Mesenchymal stem cell (in vitro differentiated cells and primary cell): ENCODE measurements around the gene SRC.

Experiments used
- DNase-seq: peaks from one replicate; pipeline ENCODE4 v3.0.0-alpha.2; 2013
- H2AFZ ChIP-seq: one replicate; pipeline ENCODE4 v1.6.1; 2013; ENCODE audit warnings: low read depth, mild to moderate bottlenecking, control low read depth, inconsistent platforms, low read length, moderate library complexity
- H2AK5ac ChIP-seq: 2 replicates; pipeline ENCODE4 v1.6.1; 2013; ENCODE audit warnings: low read length, moderate library complexity, mild to moderate bottlenecking, inconsistent platforms; ENCODE audit not compliant: severe bottlenecking
- H2BK120ac ChIP-seq: one replicate; pipeline ENCODE4 v1.6.1; 2013; ENCODE audit warnings: low read depth, mild to moderate bottlenecking, inconsistent platforms, low read length, moderate library complexity
- H2BK12ac ChIP-seq, 2 experiments: one replicate each; pipeline ENCODE4 v1.6.1; 2013; ENCODE audit warnings: inconsistent platforms in 2 of 2, low read length in 2 of 2, mild to moderate bottlenecking in 2 of 2, moderate library complexity in 2 of 2, control low read depth in 1 of 2
- H2BK15ac ChIP-seq: one replicate; pipeline ENCODE4 v1.6.1; 2013; ENCODE audit warnings: mild to moderate bottlenecking, low read depth, inconsistent platforms; ENCODE audit not compliant: poor library complexity, severe bottlenecking
- H2BK5ac ChIP-seq: 2 replicates; pipeline ENCODE4 v1.6.1; 2013; ENCODE audit warnings: low read depth, mild to moderate bottlenecking, low read length, control low read depth, inconsistent platforms; ENCODE audit not compliant: poor library complexity, severe bottlenecking
- H3K14ac ChIP-seq, 2 experiments: one replicate each; pipeline ENCODE4 v1.6.1; 2013; ENCODE audit warnings: inconsistent platforms in 2 of 2, low read length in 2 of 2, control low read depth in 1 of 2, mild to moderate bottlenecking in 1 of 2, moderate library complexity in 1 of 2
- H3K18ac ChIP-seq, 2 experiments: one replicate each; pipeline ENCODE4 v1.6.1; 2013; ENCODE audit warnings: inconsistent platforms in 2 of 2, low read length in 2 of 2, control low read depth in 1 of 2, low read depth in 1 of 2, mild to moderate bottlenecking in 1 of 2
- H3K23ac ChIP-seq, 2 experiments: one replicate each; pipeline ENCODE4 v1.6.1; 2013; ENCODE audit warnings: inconsistent platforms in 2 of 2, low read length in 2 of 2, mild to moderate bottlenecking in 2 of 2, moderate library complexity in 2 of 2, control low read depth in 1 of 2
- H3K27ac ChIP-seq: 2 replicates; pipeline ENCODE4 v1.5.1; 2013; ENCODE audit warnings: mild to moderate bottlenecking, moderate library complexity, low read length, control low read depth, inconsistent platforms; ENCODE audit not compliant: poor library complexity, severe bottlenecking
- H3K27me3 ChIP-seq, 2 experiments: 2 replicates each; pipeline versions ENCODE4 v1.6.1 to v1.7.0; 2013; ENCODE audit warnings: low read length in 2 of 2, mild to moderate bottlenecking in 2 of 2, moderate library complexity in 2 of 2, control low read depth in 1 of 2, inconsistent platforms in 1 of 2; ENCODE audit not compliant: control insufficient read depth in 1 of 2, insufficient read depth in 1 of 2
- H3K36me3 ChIP-seq, 2 experiments: 2 replicates each; pipeline versions ENCODE4 v1.6.1 to v1.7.0; 2013; ENCODE audit warnings: low read length in 2 of 2, control low read depth in 1 of 2, inconsistent platforms in 1 of 2, low read depth in 1 of 2, mild to moderate bottlenecking in 1 of 2; ENCODE audit not compliant: insufficient read depth in 2 of 2, control insufficient read depth in 1 of 2
- H3K4ac ChIP-seq, 2 experiments: one replicate each; pipeline ENCODE4 v1.6.1; 2013; ENCODE audit warnings: inconsistent platforms in 2 of 2, low read length in 2 of 2, mild to moderate bottlenecking in 2 of 2, moderate library complexity in 2 of 2, control low read depth in 1 of 2, low read depth in 1 of 2
- H3K4me1 ChIP-seq: 2 replicates; pipeline ENCODE4 v1.6.1; 2013; ENCODE audit warnings: low read depth, low read length, control low read depth; ENCODE audit not compliant: control insufficient read depth, insufficient read depth
- H3K4me2 ChIP-seq: 2 replicates; pipeline ENCODE4 v1.6.1; 2013; ENCODE audit warnings: low read length, mild to moderate bottlenecking, inconsistent platforms; ENCODE audit not compliant: poor library complexity, severe bottlenecking
- H3K4me3 ChIP-seq, 2 experiments: 2 replicates each; pipeline versions ENCODE4 v1.5.1 to v1.7.0; 2013; ENCODE audit warnings: low read length in 2 of 2, mild to moderate bottlenecking in 2 of 2, control low read depth in 1 of 2, low read depth in 1 of 2; ENCODE audit not compliant: insufficient read depth in 1 of 2
- H3K79me1 ChIP-seq: replicated peaks from 2 replicates; pipeline ENCODE4 v1.6.1; 2013; ENCODE audit warnings: mild to moderate bottlenecking, control low read depth, low read length, inconsistent platforms; ENCODE audit not compliant: poor library complexity, severe bottlenecking
- H3K9ac ChIP-seq: 2 replicates; pipeline ENCODE4 v1.7.0; 2013; ENCODE audit warnings: mild to moderate bottlenecking, low read length, moderate library complexity
- H3K9me3 ChIP-seq: 2 replicates; pipeline ENCODE4 v1.7.0; 2013; ENCODE audit warnings: mild to moderate bottlenecking, low read length; ENCODE audit not compliant: control insufficient read depth
- H4K8ac ChIP-seq: one replicate; pipeline ENCODE4 v1.6.1; 2013; ENCODE audit warnings: inconsistent platforms, mild to moderate bottlenecking, low read length, moderate library complexity
- H4K91ac ChIP-seq: one replicate; pipeline ENCODE4 v1.6.1; 2013; ENCODE audit warnings: mild to moderate bottlenecking, low read length, inconsistent platforms
- WGBS: methylation state at CpG from one replicate; pipeline ENCODE4 v1.1.7; 2013; ENCODE audit warnings: mixed read lengths; 5-methylcytosine and 5-hydroxymethylcytosine counted together

Gene SRC

DNA sequence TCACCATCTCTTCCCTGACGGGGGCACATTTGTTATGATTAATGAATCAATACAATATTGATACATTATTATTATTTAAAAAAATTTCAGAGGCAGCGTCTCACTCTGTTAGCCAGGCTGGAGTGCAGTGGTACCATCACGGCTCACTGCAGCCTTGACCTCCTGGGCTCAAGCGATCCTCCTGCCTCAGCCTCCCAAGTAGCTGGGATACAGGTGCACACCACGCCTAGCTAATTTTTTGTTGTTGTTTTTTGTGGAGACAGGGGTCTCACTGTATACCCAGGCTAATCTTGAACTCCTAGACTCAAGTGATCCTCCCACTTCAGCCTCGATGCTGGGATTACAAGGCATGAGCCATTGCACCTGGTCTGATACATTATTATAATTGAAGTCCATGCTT lies 4.9 kb upstream of the SRC start:
- DNase-seq = no peak
- Histone ChIP-seq H2BK120ac (no peak overlapping the region), H3K27me3 (no peaks in the 10 kb centered on the region), H3K9me3 (no peaks in the 10 kb centered on the region), H2AFZ (no peak overlapping the region), H3K4ac (no peak overlapping the region), H3K79me1 (peaks cover 3% of the 10 kb centered on the region), H2BK5ac (no peak overlapping the region), H3K4me3 (no peak overlapping the region), H2BK15ac (no peak overlapping the region), H4K91ac (no peak overlapping the region), H3K18ac (no peak overlapping the region), H2AK5ac (no peak overlapping the region), H4K8ac (no peak overlapping the region), H3K4me1 (peaks cover 37% of the 10 kb centered on the region), H3K9ac (no peak overlapping the region), H2BK12ac (no peak overlapping the region), H3K14ac (no peak overlapping the region), H3K23ac (no peak overlapping the region), H3K27ac (no peak overlapping the region), H3K4me2 (no peak overlapping the region), H3K36me3 (no peaks in the 10 kb centered on the region)
- 97% methylated on average over 4 of the region's 6 CpGs for WGBS

- H3K14ac ChIP-seq = no peak overlapping the region
- H2AK5ac ChIP-seq = no peak overlapping the region
- no peak overlapping the region for H3K4me3 ChIP-seq
- H3K4me1 ChIP-seq = peaks cover 34% of the 10 kb centered on the region
- no peak overlapping the region for H3K4me2 ChIP-seq
- no peak overlapping the region for H4K8ac ChIP-seq
- H3K27ac ChIP-seq = no peak overlapping the region
- no peak overlapping the region for H2BK120ac ChIP-seq
- peaks cover 3% of the 10 kb centered on the region for H3K79me1 ChIP-seq
- no peaks in the 10 kb centered on the region for H3K9me3 ChIP-seq
- peak overlapping the region in 1 of 2 experiments; percentile 45 for H2BK12ac ChIP-seq
- H2AFZ ChIP-seq = no peak overlapping the region
- no peaks in the 10 kb centered on the region for H3K36me3 ChIP-seq
- no peak overlapping the region for H3K18ac ChIP-seq
- H3K27me3 ChIP-seq = no peaks in the 10 kb centered on the region
- WGBS = 98% methylated on average over 10 of the region's 11 CpGs
- no peak for DNase-seq
- no peak overlapping the region for H3K23ac ChIP-seq
- no peak overlapping the region for H2BK15ac ChIP-seq
- H3K4ac ChIP-seq = no peak overlapping the region
- H2BK5ac ChIP-seq = no peak overlapping the region
- no peak overlapping the region for H4K91ac ChIP-seq
- no peak overlapping the region for H3K9ac ChIP-seq
Observed at GRCh38 chr20:37341632-37342031, 4.3 kb upstream of the SRC start.

GRCh38 chr20:37342231-37343177 lies 3.4 kb upstream of the SRC start:
- Histone ChIP-seq H3K36me3 (peaks cover 0 to under 1% of the 10 kb centered on the region in 2 experiments), H3K23ac (no peak overlapping the region), H3K4me2 (no peak overlapping the region), H2BK120ac (no peak overlapping the region), H4K91ac (no peak overlapping the region), H3K4me3 (no peak overlapping the region), H3K9ac (no peak overlapping the region), H2BK5ac (no peak overlapping the region), H3K27ac (no peak overlapping the region), H2AFZ (no peak overlapping the region), H3K14ac (no peak overlapping the region), H3K18ac (no peak overlapping the region), H2BK12ac (peak overlapping the region in 1 of 2 experiments; percentile 45), H3K27me3 (no peaks in the 10 kb centered on the region), H3K79me1 (peaks cover 9% of the 10 kb centered on the region), H2BK15ac (no peak overlapping the region), H3K4me1 (peaks cover 41% of the 10 kb centered on the region), H3K4ac (no peak overlapping the region), H4K8ac (no peak overlapping the region), H3K9me3 (no peaks in the 10 kb centered on the region), H2AK5ac (no peak overlapping the region)
- 95% methylated on average over 1 of the region's 4 CpGs for WGBS
- DNase-seq = peak; percentile 49

- 83% methylated on average over 12 of the region's 12 CpGs for WGBS
Observed at GRCh38 chr20:37343212-37343993, 2.5 kb upstream of the SRC start.

More at GRCh38 chr20:37343212-37343993, 2.5 kb upstream of the SRC start:
- Histone ChIP-seq H4K91ac (peak overlapping the region; percentile 66), H3K4me2 (no peak overlapping the region), H3K27ac (no peak overlapping the region), H3K4me3 (no peak overlapping the region), H2BK120ac (no peak overlapping the region), H4K8ac (no peak overlapping the region), H3K4me1 (peaks cover 47% of the 10 kb centered on the region), H2BK15ac (no peak overlapping the region), H3K9me3 (no peaks in the 10 kb centered on the region), H2AFZ (no peak overlapping the region), H3K79me1 (peaks cover 11% of the 10 kb centered on the region), H2BK12ac (no peak overlapping the region), H3K18ac (no peak overlapping the region), H3K9ac (no peak overlapping the region), H3K14ac (no peak overlapping the region), H3K36me3 (peaks cover 0 to 9% of the 10 kb centered on the region in 2 experiments), H2AK5ac (peak overlapping the region; percentile 29), H2BK5ac (no peak overlapping the region), H3K27me3 (no peaks in the 10 kb centered on the region), H3K23ac (no peak overlapping the region), H3K4ac (no peak overlapping the region)
- no peak for DNase-seq
